ENCODE results near the gene SOX12. TPM values are rescaled to one million over a fixed set of nuclear protein-coding genes. Genes with fewer than 3 reads are reported as not detected.
A peak's percentile ranks its signal among the peaks of the same experiment; 100 is the strongest.

The SOX12 gene
- total RNA-seq, 1 experiment from 2014 or later: 14.7 TPM

GRCh38 chr20:326645-327185 lies 1.4 kb downstream of the SOX12 start:
- Mint-ChIP-seq H3K4me1 (ENCODE audit: low read depth, unreplicated experiment) (peaks cover 8% of the 10 kb centered on the region), H3K9me3 (ENCODE audit: unreplicated experiment) (no peaks in the 10 kb centered on the region), H3K27ac (ENCODE audit: unreplicated experiment) (peak overlapping the region; percentile 29), H3K36me3 (ENCODE audit: insufficient read depth, unreplicated experiment) (peaks cover 46% of the 10 kb centered on the region), H3K4me3 (ENCODE audit: unreplicated experiment) (peak overlapping the region; percentile 94), H3K27me3 (ENCODE audit: insufficient read depth, unreplicated experiment) (no peaks in the 10 kb centered on the region)
- peak overlapping the region; percentile 59 for H3K4me3 ChIP-seq (ENCODE audit: low read depth, low read length)
- BruUV-seq (replicated peaks): no TSS peak
- no peaks in the 10 kb centered on the region for H3K27me3 ChIP-seq (replicated peaks; ENCODE audit: control insufficient read depth, insufficient read depth, low read length)
- TF ChIP-seq CTCF (IDR thresholded peaks at IDR 0.05; ENCODE audit: insufficient read depth in 1 of 2, low read depth in 1 of 2, low read length in 1 of 2, severe bottlenecking in 1 of 2, unreplicated experiment in 1 of 2): no peak
- no peaks in the 10 kb centered on the region for H3K9me3 ChIP-seq
- intact Hi-C loops (cut with micrococcal nuclease; ENCODE audit: unreplicated experiment): loop anchor here (1.0 kb wide), 1 partner anchor 21 kb away; the partner anchor contains the start of gene NRSN2
- peak in 1 of 2 experiments; percentile 59 for DNase-seq
- no peaks in the 10 kb centered on the region for H3K36me3 ChIP-seq (ENCODE audit: control insufficient read depth, insufficient read depth, low read length)
- POLR2A ChIA-PET: interaction anchor here (3.1 kb wide), 1 partner anchor 21 kb away, joined by 14 read pairs; the partner anchor contains the start of gene NRSN2
- 0 out of 2 replicates have a peak, but pooled peaks cover 10% of the 10 kb centered on the region for H3K4me1 ChIP-seq
- CTCF ChIA-PET: no interaction called here

- Mint-ChIP-seq H3K4me3 (ENCODE audit: unreplicated experiment) (peak overlapping the region; percentile 94), H3K27me3 (ENCODE audit: insufficient read depth, unreplicated experiment) (no peaks in the 10 kb centered on the region), H3K36me3 (ENCODE audit: insufficient read depth, unreplicated experiment) (peaks cover 46% of the 10 kb centered on the region), H3K4me1 (ENCODE audit: low read depth, unreplicated experiment) (peaks cover 8% of the 10 kb centered on the region), H3K27ac (ENCODE audit: unreplicated experiment) (peak overlapping the region; percentile 29), H3K9me3 (ENCODE audit: unreplicated experiment) (no peaks in the 10 kb centered on the region)
- no peaks in the 10 kb centered on the region for H3K27me3 ChIP-seq (replicated peaks; ENCODE audit: control insufficient read depth, insufficient read depth, low read length)
- peak overlapping the region; percentile 59 for H3K4me3 ChIP-seq (ENCODE audit: low read depth, low read length)
- POLR2A ChIA-PET: no interaction called here
- H3K36me3 ChIP-seq (ENCODE audit: control insufficient read depth, insufficient read depth, low read length): no peaks in the 10 kb centered on the region
- DNase-seq: peak; percentile 88 to 92
- H3K4me1 ChIP-seq: 0 out of 2 replicates have a peak, but pooled peaks cover 10% of the 10 kb centered on the region
- TSS peak; percentile 65 for BruUV-seq (replicated peaks)
- intact Hi-C loops (cut with micrococcal nuclease; ENCODE audit: unreplicated experiment): loop anchor here (1.0 kb wide), 1 partner anchor 20 kb away; the partner anchor contains the start of gene NRSN2
- TF ChIP-seq CTCF (IDR thresholded peaks at IDR 0.05; ENCODE audit: insufficient read depth in 1 of 2, low read depth in 1 of 2, low read length in 1 of 2, severe bottlenecking in 1 of 2, unreplicated experiment in 1 of 2): no peak
- H3K9me3 ChIP-seq: no peaks in the 10 kb centered on the region
- CTCF ChIA-PET: no interaction called here
These were observed 2.1 kb downstream of the SOX12 start for GRCh38 chr20:327186-328026.

GRCh38 chr20:328027-328974 lies 2.9 kb downstream of the SOX12 start:
- CTCF ChIA-PET: no interaction called here
- H3K9me3 ChIP-seq: no peaks in the 10 kb centered on the region

More at GRCh38 chr20:328027-328974, 2.9 kb downstream of the SOX12 start:
- Histone ChIP-seq H3K27me3 (replicated peaks; ENCODE audit: control insufficient read depth, insufficient read depth, low read length) (no peaks in the 10 kb centered on the region), H3K4me1 (0 out of 2 replicates have a peak, but pooled peaks cover 9% of the 10 kb centered on the region), H3K36me3 (ENCODE audit: control insufficient read depth, insufficient read depth, low read length) (no peaks in the 10 kb centered on the region), H3K4me3 (ENCODE audit: low read depth, low read length) (peak overlapping the region; percentile 59)
- H3K4me1 Mint-ChIP-seq (ENCODE audit: low read depth, unreplicated experiment): peaks cover 8% of the 10 kb centered on the region
- intact Hi-C loops (cut with micrococcal nuclease; ENCODE audit: unreplicated experiment): no loop called here
- H3K27ac Mint-ChIP-seq (ENCODE audit: unreplicated experiment): peak overlapping the region; percentile 66
- DNase-seq: no peak
- peaks cover 46% of the 10 kb centered on the region for H3K36me3 Mint-ChIP-seq (ENCODE audit: insufficient read depth, unreplicated experiment)
- POLR2A ChIA-PET: no interaction called here
- H3K9me3 Mint-ChIP-seq (ENCODE audit: unreplicated experiment): no peaks in the 10 kb centered on the region
- H3K4me3 Mint-ChIP-seq (ENCODE audit: unreplicated experiment): peak overlapping the region; percentile 94
- no peaks in the 10 kb centered on the region for H3K27me3 Mint-ChIP-seq (ENCODE audit: insufficient read depth, unreplicated experiment)
- BruUV-seq (replicated peaks): no TSS peak
- TF ChIP-seq CTCF (IDR thresholded peaks at IDR 0.05; ENCODE audit: insufficient read depth in 1 of 2, low read depth in 1 of 2, low read length in 1 of 2, severe bottlenecking in 1 of 2, unreplicated experiment in 1 of 2): no peak

Data from Caco-2 (cell line).